ENCODE data around the gene CTNND2.
"Not testable (repeated sequence)": the region's sequence is repeated elsewhere in the genome, so short reads cannot be mapped to it uniquely, and the experiment has no call there.

CTNND2 gene

DNA sequence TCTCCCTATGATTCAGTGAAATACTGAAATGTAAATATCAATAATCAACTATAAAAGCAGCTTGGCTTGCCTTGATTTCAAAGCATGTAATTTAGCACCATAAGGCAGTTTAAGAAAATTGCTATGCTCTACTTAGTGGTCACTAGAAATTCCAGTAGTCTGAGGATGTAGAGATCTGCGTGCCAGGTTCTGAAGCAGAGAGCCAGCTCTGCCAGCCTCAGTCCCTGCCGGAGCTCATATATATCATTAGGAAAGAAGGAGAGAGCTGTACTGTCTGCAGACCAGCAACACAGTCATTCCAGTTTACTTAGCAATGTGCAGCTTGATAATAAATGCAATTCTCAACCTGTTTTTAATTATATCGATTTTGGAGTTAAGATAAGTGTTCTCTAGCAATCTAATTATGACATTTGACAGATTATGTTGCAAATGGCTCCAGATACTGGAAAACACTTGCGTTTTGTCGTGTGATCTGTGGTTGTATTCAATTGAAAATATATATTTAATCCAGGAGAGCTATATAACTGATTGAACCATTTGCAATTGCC lies 540.5 kb downstream of the CTNND2 start:
- DNase-seq: no peak

DNA sequence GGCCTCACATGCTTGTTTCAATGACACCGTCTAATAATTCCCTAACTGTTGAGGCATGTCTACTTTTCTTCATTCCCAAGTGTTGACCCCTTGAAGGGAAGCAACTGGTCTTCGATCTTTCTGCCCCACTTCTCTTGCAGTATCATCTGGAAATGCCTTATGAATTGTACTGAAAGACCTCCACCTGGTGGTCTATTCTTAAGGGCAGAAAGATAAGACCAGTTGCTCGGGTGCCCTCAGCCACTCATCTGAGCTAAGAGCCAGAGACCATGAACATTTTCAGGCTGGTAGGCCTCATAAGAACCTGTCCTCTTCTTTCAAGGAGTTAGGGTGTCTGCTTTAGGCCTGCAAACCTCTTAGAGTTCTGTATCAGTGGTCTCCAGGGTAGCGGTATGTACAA lies 542.5 kb downstream of the CTNND2 start:
- DNase-seq: no peak

GRCh38 chr5:11357928-11358327 lies 546.3 kb downstream of the CTNND2 start:
- no peak for DNase-seq

DNA sequence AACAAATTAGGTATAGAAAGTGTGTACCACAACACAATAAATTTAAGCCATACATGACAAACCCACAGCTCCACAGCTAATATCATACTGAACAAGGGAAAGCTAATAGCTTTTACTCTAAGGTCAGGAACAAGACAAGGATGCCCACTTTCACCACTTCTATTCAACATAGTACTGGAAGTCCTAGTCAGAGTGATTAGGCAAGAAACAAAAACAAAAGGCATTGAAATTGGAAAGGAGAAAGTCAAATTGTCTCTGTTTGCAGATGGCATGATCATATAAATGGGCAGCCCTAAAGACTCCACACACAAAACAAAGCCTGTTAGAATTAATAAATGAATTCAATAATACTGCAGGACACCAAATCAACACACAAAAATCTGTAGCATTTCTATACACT lies 548.8 kb downstream of the CTNND2 start:
- no peak for DNase-seq

DNA sequence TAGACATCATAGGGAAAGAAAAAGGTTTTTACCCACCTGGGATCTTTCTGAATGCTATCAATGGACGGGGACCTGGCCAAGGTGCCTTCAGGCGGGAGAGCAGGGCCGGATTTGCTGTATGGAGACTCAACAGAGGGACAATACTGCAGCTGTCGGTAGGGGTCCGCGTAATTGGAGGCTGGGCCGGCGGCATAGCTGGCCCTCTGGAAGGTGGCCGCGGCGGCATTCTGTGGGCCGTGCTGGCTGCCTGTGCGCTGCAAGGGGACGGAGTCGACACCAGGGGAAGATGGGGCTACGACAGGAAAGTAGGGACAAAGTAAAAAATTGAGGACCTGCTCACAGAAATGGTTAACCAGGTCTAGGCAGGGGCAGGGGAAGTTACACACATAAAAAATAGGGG lies 557.9 kb downstream of the CTNND2 start:
- DNase-seq: no peak

- no peak for DNase-seq
Observed at GRCh38 chr5:11335881-11336760, 568.1 kb downstream of the CTNND2 start.

DNA sequence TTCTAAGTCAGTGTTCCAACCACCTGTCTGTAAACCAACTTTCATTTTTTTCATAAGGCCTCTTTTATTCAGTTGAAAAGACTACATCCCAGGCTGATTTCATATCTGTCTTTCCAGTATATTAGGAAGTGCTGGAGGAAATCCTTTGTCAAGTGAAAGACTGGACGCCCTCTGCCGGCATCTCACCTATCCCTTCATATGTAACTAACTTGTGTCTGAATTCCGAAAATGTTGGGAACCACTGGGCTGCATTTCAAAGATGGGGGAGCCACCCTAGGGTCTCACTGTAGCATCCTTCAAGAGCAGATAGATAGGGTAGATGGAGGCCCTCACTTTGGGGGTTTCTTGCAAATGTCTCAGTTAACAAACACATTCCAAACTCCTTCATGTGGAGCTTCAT lies 569.8 kb downstream of the CTNND2 start:
- no peak for DNase-seq

- DNase-seq: no peak
Observed at GRCh38 chr5:11329679-11330078, 574.6 kb downstream of the CTNND2 start.

GRCh38 chr5:11324521-11325289 lies 579.5 kb downstream of the CTNND2 start:
- no peak for DNase-seq

DNA sequence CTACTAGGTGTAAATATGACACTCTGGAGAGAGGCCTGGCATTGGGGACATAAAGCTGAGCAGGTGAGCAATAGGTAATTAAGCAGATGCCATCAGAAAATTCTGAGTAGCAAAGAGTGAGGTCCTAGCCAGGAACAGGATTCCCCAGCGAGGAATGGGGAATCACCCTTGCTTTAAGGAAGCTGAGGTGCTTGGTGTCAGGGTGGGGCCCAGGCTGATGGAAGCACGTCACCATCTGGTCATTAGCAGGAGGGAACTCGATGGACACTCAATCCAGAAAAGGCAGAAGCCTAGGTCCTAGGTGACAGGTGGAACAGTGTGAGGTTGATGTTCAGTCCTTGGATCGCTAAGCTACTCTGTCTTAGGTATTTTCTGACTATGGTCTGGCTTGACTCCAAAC lies 580.5 kb downstream of the CTNND2 start:
- DNase-seq: no peak

DNA sequence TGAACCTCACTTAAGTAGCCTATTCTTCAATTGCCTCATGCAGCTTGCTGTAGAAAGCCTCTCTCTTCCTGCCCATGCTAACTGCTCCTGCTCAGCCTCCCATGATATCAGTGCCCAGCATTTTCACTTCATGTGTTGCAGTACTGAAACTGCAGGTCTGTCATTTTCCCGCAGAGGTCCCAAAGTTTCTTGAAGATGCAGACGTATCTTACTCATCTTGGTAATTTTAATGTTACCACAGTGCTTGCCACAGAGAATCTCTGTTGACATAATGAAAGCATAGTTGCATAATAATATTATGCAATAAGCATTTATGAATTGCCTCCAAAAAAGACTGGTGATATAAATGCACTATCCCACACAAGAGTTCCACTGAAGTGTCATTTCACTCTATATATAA lies 582.1 kb downstream of the CTNND2 start:
- DNase-seq: no peak

DNA sequence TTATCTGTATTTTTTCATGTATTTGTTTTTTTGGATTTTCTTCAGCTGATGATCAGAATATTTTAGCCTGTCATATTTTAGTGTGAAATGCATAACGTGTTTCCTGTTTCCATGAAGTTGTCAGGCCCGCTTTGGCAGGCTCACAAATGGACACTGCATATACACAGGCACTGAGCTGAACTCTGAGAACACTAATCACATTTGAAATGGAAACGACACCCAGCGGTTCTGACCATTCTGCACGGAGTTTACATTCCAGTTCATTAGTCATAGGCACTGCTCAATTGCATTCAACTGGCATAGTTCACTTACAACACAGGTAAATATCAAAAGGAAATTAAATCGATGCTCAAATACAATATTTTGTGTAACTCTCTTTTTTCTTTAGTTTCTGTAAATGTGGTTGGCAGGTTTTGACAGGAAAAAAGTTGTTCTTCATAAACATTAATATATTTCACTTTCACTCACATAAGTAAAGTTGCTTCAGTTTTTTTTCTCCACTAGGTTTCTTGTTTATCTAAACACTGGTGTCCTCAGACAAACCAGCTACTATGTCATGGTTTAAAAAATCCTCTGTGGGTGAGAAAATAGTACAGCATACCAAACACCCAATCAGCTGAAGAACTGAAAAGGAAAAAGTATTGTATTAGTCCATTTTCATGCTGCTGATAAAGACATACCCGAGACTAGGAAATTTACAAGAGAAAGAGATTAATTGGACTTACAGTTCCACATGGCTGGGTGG lies 584.2 kb downstream of the CTNND2 start:
- DNase-seq: no peak

DNA sequence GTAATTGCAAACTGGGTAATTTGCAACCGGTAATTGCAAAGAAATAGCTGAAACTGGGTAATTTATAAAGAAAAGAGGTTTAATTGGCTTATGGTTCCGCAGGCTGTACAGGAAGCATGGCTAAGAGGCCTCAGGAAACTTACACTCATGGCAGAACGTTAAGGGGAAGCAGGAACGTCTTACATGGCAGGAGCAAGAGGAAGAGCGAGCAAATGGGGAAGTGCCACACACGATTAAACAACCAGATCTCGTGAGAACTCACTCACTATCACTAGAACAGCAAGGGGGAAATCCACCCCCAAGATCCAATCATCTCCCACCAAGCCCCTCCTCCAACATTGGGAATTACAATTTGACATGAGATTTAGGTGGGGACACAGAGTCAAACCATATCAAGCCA lies 590.6 kb downstream of the CTNND2 start:
- DNase-seq: not testable (repeated sequence)

DNA sequence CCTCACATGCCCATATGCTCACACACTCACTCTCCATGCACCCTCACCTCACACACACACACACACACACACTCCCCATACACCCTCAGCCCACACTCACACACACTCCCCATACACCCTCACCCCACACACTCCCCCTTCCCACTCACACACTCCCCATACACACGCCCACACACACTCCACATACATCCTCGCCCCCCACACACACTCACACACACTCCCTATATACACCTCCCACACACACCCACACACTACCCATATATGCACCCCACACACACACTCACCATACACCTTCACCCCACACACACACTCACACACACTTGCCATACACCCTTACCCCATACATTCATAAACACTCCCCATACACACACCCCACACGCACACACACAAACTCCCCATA lies 592.5 kb downstream of the CTNND2 start:
- no peak for DNase-seq

DNA sequence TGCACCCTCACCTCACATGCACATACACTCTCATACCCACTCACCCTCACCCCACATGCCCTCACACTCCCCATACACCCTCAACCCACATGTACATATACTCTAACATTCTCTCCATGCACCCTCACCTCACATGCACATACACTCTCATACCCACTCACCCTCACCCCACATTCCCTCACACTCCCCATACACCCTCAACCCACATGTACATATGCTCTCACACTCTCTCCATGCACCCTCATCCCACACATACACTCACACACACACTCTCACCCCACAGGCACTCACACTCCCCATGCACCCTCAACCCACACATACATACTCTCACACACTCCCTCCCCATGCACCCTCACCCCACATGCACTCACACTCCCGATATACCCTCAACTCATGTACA lies 593.0 kb downstream of the CTNND2 start:
- DNase-seq: no peak

DNA sequence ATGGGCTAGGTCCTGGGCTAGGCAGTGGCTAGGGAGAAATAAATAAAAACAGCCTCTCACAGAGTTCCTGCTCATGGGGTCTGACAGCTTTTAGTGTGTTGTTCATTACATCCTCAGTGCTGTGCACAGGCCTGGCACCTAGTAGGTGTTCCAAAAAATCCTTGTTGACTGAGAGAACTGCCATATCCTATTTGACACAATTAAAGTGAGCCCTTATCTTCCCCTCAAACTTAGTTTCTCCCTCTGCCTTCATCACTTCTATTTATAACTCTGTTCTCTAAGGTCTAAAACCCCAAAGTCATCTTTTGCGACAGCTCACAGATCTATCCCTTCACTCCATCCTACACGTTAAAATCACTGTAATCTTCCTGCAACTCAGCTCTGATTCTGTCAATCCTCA lies 594.1 kb downstream of the CTNND2 start:
- DNase-seq: no peak

DNA sequence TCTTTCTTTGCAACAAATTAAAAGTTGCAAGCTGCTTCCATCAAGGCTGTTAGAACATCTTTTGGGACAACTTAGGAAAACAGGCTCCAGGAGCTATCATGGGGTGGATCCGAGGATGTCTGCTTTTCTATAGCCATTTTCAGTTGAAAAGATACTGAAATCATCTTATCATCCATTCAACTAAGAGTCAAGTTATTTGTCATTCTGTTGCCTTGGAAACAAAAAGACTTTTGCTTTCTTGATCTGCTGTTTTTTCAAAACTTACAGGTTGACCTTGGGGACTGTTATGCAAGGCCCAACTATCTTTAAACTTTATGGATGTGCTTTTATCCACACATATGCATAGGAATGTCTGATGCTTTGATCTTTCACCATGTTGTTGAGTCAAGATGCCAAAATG lies 597.9 kb downstream of the CTNND2 start:
- no peak for DNase-seq

DNA sequence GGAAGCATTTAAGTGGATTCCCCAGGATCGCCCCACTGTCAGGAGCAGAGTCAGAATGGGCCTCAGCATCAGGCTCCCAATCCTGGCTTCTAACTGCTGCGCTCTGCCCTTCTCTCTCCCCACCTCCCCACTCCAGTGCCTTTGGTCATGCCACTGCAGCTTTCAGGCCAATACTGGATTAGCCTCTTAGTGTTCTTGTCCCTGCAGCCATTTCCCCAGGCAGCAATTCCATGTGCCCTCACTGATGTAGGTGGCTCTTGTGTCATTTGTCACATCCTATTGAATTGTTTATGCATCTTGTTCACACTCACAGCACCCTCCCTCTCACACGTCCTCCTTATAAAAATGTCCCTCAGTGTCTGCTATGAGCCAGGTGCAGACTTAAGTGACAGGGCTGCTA lies 599.0 kb downstream of the CTNND2 start:
- DNase-seq: no peak

- no peak for DNase-seq
Observed at GRCh38 chr5:11304641-11305040, 599.6 kb downstream of the CTNND2 start.

GRCh38 chr5:11302663-11303062 lies 601.6 kb downstream of the CTNND2 start:
- DNase-seq: no peak

GRCh38 chr5:11301171-11301570 lies 603.1 kb downstream of the CTNND2 start:
- no peak for DNase-seq

DNA sequence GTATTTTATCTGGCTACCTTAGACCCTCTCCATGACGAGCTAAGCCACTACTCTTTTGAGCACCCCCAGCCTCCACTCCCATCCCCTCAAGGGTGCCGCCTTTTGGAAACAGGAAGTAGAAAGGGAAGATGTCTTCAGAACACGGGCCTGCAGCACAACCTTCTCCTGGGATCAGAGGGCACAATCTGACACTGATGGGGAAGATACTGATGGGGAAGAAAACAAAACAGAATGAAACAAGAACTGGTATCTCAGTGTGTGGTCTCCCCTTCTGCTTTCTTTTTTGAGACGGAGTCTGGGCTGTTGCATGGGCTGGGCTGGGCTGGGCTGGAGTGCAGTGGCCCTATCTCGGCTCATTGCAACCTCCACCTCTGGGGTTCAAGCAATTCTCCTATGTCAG lies 603.5 kb downstream of the CTNND2 start:
- no peak for DNase-seq

DNA sequence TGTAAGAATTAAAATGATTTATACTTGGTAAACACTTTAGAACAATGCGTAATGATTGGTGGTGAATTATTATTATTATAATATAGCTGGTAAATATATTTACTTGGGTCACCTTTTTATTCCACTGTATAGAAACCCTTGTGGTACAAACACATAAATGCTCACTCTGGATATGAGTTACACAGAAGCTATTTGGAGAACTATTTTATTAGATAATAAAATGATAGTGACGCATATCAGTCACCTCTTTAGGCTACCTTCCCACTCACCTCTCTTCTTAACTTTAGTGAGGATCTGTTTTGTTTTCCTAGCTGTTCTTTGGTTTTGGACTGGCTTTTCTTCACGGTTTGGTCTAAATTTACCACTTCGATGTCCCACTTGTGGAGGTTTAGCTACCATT lies 605.4 kb downstream of the CTNND2 start:
- no peak for DNase-seq

All from stimulated activated CD4-positive, alpha-beta T cell treated with anti-CD3 and anti-CD28 coated beads, Interleukin-2, amount 100 ng/mL, for 48 hours (primary cell).